Daoy (cell line): ENCODE results near the gene UMAD1. TPM values are rescaled to one million over a fixed set of nuclear protein-coding genes. Genes with fewer than 3 reads are reported as not detected.

Experiments
- DNase-seq: peaks from one replicate; pipeline ENCODE4 v3.0.0-alpha.2; 2015; ENCODE audit warnings: low read depth
- total RNA-seq: library from RNA; depleted of rRNA; stranded (reverse); fragments of >200 nt; shearing (Covaris generic); gene quantifications from 2 replicates; pipeline ENCODE4 v1.2.3, GENCODE V29; 2014; rRNA removed

UMAD1 gene
- 17.6 and 22.9 TPM in 2 replicates for total RNA-seq

GRCh38 chr7:7640221-7641128 is at the start of gene UMAD1:
UMAD1 (plus strand) TSS chr7:7640752; CDS start chr7:7673372, 32,620 bp downstream.
- DNase-seq, result peak; percentile 99

GRCh38 chr7:7595451-7595850 is 45.1 kb upstream of the UMAD1 start:
- no peak for DNase-seq

GRCh38 chr7:7596176-7596575 is 44.4 kb upstream of the UMAD1 start:
- no peak for DNase-seq

DNA sequence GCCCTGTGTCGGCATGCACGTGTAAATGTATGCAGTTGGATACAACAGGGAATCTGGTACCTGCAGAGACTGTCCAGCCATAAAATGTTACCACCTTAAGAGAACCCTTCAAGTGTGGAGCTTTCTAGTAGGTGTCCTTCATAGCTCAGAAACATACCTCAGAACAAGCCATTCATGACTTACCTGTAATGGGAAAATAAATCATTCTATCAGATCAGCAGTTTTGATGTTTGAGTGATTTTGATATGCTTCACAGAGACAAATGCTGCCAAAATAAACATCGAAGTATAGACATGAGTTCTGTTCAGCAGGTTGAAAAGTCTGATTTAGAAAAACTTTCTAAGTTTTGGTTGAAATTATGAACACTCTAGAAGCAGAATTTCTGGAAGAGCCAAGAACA is 33.5 kb upstream of the UMAD1 start:
- DNase-seq, result no peak

DNA sequence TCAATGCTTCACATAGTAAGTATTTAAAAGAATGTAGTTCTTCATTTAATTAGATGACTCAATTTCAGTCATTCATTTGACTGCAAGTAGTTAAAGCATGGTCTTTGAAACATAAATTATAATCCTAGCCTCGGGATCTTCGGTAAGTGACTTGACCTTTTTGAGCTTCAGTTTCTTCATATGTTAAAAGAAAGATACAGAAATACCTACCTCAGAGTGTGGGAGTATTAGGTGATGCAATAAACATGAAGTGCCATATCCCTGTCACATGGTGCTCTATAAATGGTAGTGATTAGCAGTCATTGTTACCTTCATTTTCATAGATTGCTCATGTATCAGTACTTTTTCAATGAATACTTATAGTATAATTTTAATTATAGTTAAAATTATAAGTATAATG is 31.2 kb upstream of the UMAD1 start:
- no peak for DNase-seq

DNA sequence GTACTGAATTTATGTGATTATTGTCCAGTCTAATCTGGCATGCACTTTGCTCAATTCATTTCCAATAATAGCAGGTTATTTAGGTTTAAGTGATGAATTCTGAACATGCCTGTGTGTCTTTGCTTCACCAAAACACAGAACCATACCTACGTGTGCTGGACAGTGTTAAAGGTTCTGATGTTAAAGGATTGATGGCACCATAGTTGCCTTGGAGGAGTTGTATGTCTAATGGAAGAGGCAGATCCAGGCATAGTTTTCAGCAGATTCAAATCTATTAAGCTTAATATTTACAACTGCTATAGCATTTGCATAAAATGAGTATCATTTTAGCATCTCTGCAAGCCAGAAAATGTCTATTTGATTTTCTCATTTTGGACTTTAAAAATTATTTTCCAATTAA is 28.0 kb upstream of the UMAD1 start:
- no peak for DNase-seq

- no peak for DNase-seq
Observed at GRCh38 chr7:7613210-7613609, 27.3 kb upstream of the UMAD1 start.

- no peak for DNase-seq
Observed at GRCh38 chr7:7614018-7614741, 26.4 kb upstream of the UMAD1 start.

GRCh38 chr7:7617550-7617949 is 23.0 kb upstream of the UMAD1 start:
- no peak for DNase-seq

DNA sequence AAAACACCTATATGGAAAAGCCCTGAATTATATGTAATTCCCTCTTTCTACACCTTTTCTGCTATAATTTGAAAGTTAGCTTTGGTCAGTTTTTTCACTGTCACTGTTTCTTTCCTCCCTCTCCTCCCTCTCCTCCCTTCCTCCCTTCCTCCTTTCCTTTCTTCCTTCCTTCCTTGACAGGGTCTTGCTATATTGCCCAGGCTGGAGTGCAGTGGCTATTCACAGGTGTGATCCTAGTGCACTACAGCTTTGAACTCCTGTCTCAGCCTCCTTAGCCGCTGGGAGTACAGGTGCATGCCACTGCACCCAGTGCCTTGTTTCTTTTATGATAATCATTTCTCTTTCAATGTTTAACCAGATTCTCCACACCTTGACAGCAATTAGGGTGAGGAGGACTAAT is 22.1 kb upstream of the UMAD1 start:
- no peak for DNase-seq

DNA sequence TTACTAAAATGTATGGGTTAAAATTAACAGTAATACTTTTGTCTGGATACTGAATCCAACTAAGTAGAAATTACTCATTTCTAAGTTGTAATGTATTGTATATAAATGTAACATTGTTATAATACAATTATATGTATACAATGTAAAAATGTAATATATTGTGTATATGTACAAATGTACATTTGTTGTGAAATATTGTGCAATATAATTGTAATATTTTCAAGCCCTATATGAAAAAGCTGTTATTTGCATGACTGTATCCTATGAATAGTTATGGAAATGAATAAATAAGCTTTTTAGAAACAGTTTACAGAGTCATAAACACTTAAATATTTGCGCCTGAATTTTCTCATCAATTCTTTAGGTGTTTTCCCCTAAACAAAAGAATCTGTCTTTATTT is 20.3 kb upstream of the UMAD1 start:
- no peak for DNase-seq

- DNase-seq, result no peak
Observed at GRCh38 chr7:7620644-7621210, 19.8 kb upstream of the UMAD1 start.

GRCh38 chr7:7628476-7628875 is 12.1 kb upstream of the UMAD1 start:
- no peak for DNase-seq

DNA sequence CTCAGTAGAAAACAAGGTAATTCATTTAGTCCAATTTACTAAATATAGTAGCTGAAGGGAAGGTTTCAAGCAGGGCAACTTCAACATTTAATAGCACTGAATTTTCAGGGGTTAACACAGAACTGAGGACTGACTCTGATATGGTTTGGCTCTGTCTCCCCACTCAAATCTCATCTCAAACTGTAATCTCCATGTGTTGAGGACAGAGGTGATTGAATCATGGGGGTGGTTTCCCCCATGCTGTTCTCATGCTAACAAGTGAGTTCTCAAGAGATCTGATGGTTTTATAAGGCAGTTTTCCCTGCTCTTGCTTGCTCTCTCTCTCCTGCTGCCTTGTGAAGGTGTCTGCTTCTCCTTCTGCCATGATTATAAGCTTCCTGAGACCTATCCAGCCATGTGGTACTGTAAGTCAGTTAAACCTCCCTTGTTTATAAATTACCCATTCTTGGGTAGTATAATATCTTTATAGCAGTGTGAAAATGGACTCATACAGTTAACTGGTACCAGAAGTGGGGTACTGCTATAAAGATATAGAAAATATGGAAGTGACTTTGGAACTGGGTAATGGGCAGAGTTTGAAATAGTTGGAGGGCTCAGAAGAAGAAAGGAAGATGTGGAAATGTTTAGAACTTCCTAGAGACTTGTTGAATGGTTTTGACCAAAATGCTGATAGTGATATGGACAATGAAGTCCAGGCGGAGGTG is 9.8 kb upstream of the UMAD1 start:
- DNase-seq, result no peak

GRCh38 chr7:7639421-7639820 is 1.1 kb upstream of the UMAD1 start:
- DNase-seq, result no peak

DNA sequence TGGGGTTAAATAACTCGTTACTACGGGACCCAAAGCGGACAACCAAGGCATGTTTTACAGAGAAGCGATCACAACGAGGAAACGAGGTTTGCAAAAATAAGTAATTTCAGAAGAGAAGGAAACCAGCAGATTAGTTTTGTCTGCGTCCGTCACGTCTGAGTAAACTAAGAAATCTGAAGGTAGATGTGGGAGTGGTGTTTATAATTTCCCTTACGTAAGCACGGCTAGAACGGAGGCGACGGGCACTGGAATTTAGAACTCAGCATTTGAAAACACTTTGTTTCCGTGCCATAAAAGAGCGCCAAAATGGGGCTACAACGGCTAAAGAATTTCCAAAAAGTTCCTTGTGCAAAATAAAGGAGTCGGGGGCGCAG is 718 bp upstream of the UMAD1 start:
- peak; percentile 24 for DNase-seq

DNA sequence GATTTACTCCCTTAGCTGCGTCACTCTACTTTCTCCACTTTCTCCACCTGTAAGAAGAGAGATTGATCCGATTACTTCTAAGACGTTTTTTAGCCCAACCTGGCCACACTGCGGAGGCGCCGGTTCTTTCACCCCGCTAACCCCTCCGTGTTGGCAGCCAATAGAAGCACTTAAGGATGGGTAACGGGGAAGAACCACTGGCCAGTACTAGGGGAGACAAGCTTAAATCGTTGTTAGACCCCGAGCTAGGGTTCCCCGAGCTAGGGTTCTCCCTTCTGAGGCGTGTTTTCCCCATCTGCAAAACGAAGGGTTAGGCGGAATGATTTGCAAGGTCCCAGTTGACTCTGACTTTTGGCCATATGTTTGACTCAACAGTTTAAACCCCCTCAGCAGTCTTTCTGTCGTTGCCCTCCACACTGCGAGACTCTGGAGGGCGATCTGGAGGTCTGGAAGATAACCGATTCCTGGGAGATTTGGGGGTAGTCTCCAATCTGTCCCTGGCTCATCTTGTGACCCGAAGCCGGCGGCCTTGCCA is 644 bp downstream of the UMAD1 start:
- DNase-seq, result no peak

GRCh38 chr7:7642081-7642480 is 1.5 kb downstream of the UMAD1 start:
- DNase-seq, result no peak

DNA sequence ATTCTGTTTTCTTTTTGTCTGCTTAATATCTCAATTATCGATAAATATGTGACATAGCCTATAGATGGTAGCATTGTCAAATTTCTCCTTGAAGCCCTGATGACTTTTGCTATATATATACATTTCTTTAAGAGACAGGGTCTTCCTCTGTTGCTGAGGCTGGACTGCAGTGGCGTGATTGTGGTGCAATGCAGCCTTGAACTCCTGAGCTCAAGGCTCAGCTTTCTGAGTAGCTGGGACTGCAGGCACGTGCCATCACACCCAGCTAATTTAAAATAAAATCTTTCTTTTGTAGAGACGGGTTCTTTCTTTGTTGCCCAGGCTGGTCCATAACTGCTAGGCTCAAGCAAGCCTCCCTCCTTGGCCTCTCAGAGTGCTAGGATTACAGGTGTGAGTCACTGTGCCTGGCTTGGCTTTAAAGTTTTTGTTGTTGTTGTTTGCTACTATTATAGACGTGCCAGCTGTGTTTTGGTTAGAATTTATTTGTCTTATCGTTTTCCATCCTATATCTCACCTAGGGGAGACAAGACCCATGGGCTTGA is 7.0 kb downstream of the UMAD1 start:
- no peak for DNase-seq

DNA sequence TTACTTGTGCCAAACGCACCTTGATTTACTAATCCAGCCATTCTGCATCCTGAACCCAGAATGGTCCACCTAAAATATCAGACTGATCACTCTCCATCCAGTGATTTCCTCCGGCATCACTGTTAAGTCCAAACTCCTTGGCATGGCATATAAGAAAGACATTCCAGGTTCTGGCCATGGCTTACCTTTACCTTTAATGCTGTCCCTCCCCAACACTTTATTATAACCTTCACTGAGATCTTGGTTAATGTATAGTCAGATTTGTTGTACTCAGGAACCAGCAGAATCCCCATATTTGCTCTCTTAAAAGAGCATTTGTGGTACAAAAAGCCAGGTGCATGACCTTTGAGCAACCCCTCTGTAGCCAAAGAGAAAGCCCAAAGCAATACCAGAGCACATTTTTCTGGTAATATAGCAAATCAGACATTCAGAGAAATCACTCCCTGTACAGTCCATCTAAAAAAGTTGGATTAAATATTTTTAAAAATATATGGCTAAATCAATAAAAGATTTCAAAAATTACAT is 10.2 kb downstream of the UMAD1 start:
- DNase-seq, result no peak

DNA sequence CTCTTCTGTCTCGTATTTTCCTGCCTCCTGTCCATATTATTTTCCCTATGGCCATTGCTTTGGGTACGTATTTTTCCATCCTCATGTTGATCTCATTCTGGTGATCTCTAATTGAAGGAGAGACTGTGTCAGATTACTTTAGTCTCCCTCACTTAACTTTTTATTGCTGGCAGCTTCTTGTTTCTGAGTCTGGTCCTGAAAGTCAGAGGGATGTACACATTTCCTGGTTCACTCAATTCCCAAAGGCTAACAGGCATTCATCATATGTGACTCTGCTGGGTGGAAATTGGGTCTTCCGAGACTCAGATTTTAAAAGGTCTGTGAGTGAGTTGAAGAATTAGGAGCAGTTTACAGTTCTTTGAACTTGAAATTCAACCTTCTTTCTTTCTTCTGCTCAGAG is 10.9 kb downstream of the UMAD1 start:
- DNase-seq, result no peak
